ENCODE measurements around the gene TPRG1L.

Gene TPRG1L

GRCh38 chr1:3673381-3674099, 48.7 kb downstream of the TPRG1L start:
- peak; percentile 14 for TF ChIP-seq CTCF (IDR thresholded peaks at IDR 0.05; ENCODE audit: control extremely low read depth, extremely low read depth, low read depth, missing control alignments)
- DNase-seq (ENCODE audit: extremely low spot score), result peak; percentile 50
- CTCF ChIA-PET, result interaction anchor here (0.8 to 4.0 kb wide), 5 partner anchors 8 to 55 kb away, joined by 3 to 17 read pairs (median 3); partner anchors contain the start of gene TP73
- POLR2A ChIA-PET, result no interaction called here

GRCh38 chr1:3674100-3675094, 49.6 kb downstream of the TPRG1L start:
- POLR2A ChIA-PET, result no interaction called here
- TF ChIP-seq CTCF (IDR thresholded peaks at IDR 0.05; ENCODE audit: control extremely low read depth, extremely low read depth, low read depth, missing control alignments), result no peak
- CTCF ChIA-PET, result interaction anchor here (0.8 to 4.0 kb wide), 4 partner anchors 9 to 26 kb away, joined by 3 to 17 read pairs (median 4); partner anchors contain the start of gene TP73
- DNase-seq (ENCODE audit: extremely low spot score), result no peak

GRCh38 chr1:3675436-3675835, 50.6 kb downstream of the TPRG1L start:
- ChIA-PET POLR2A (no interaction called here), CTCF (interaction anchor here (1.6 kb wide), 1 partner anchor 52 kb away, joined by 4 read pairs; no protein-coding TSS in a partner anchor)
- no peak for DNase-seq (ENCODE audit: extremely low spot score)
- TF ChIP-seq CTCF (IDR thresholded peaks at IDR 0.05; ENCODE audit: control extremely low read depth, extremely low read depth, low read depth, missing control alignments), result no peak

GRCh38 chr1:3676581-3677470, 52.0 kb downstream of the TPRG1L start:
- POLR2A ChIA-PET, result interaction anchor here (0.6 to 1.4 kb wide), 5 partner anchors 9 to 41 kb away, joined by 3 to 9 read pairs (median 6); no protein-coding TSS in a partner anchor
- peak; percentile 83 for DNase-seq (ENCODE audit: extremely low spot score)
- TF ChIP-seq CTCF (IDR thresholded peaks at IDR 0.05; ENCODE audit: control extremely low read depth, extremely low read depth, low read depth, missing control alignments), result peak; percentile 47
- CTCF ChIA-PET, result interaction anchor here (0.9 to 2.5 kb wide), 15 partner anchors 10 to 224 kb away, joined by 3 to 23 read pairs (median 4); no protein-coding TSS in a partner anchor

GRCh38 chr1:3677484-3677883, 52.7 kb downstream of the TPRG1L start:
- CTCF ChIA-PET, result interaction anchor here (0.9 to 2.5 kb wide), 11 partner anchors 10 to 225 kb away, joined by 3 to 23 read pairs (median 5); no protein-coding TSS in a partner anchor
- POLR2A ChIA-PET, result interaction anchor here (1.2 to 1.4 kb wide), 3 partner anchors 10 to 21 kb away, joined by 6 to 9 read pairs (median 8); no protein-coding TSS in a partner anchor
- DNase-seq (ENCODE audit: extremely low spot score), result no peak
- TF ChIP-seq CTCF (IDR thresholded peaks at IDR 0.05; ENCODE audit: control extremely low read depth, extremely low read depth, low read depth, missing control alignments), result no peak

All from GM10248 (cell line).